ENCODE results near the gene TCFL5. TPM values are rescaled to one million over a fixed set of nuclear protein-coding genes. Genes with fewer than 3 reads are reported as not detected.

TCFL5 gene
- total and polyA plus RNA-seq, 2 donors (not counting 3 experiments of a cell fraction or from before 2014, with no cell fraction given), result 4.4 to 11.1 TPM

GRCh38 chr20:62891111-62891510, 29.5 kb upstream of the TCFL5 start:
- CTCF ChIA-PET, result interaction anchor here (0.9 to 1.8 kb wide), 2 partner anchors 16 to 47 kb away, joined by 3 to 9 read pairs; no protein-coding TSS in a partner anchor
- POLR2A ChIA-PET, result no interaction called here
- Histone ChIP-seq H3K36me3 (ENCODE audit: control insufficient read depth in 2 of 2, extremely low read depth in 1 of 2, insufficient read depth in 2 of 2, low read length in 2 of 2) (peaks cover 35 to 67% of the 10 kb centered on the region in 2 experiments), H4K20me1 (replicated peaks; ENCODE audit: control insufficient read depth, extremely low read depth, insufficient read depth, low read length) (no peaks in the 10 kb centered on the region), H3K27me3 (ENCODE audit: control insufficient read depth in 2 of 2, insufficient read depth in 2 of 2, low read length in 2 of 2) (no peaks in the 10 kb centered on the region), H3K4me3 (replicated peaks in 1 of 3; ENCODE audit: insufficient read depth in 1 of 3, low read depth in 1 of 3, low read length in 3 of 3) (no peak overlapping the region), H3K27ac (ENCODE audit: insufficient read depth, low read depth, low read length) (no peak overlapping the region), H3K79me2 (ENCODE audit: control insufficient read depth, insufficient read depth, low read length) (no peaks in the 10 kb centered on the region), H3K4me2 (ENCODE audit: insufficient read depth, low read length) (no peak overlapping the region), H3K9ac (replicated peaks; ENCODE audit: extremely low read depth, insufficient read depth, low read length) (no peak overlapping the region), H3K9me1 (replicated peaks; ENCODE audit: control insufficient read depth, extremely low read depth, insufficient read depth, low read length) (no peaks in the 10 kb centered on the region), H3K9me3 (replicated peaks; ENCODE audit: control insufficient read depth, insufficient read depth, low read length) (no peaks in the 10 kb centered on the region), H2AFZ (ENCODE audit: low read depth, low read length) (no peak overlapping the region), H3K4me1 (ENCODE audit: control insufficient read depth, extremely low read depth, insufficient read depth, low read length) (no peaks in the 10 kb centered on the region)
- TF ChIP-seq FOS (IDR thresholded peaks at IDR 0.05; ENCODE audit: borderline replicate concordance, insufficient read depth, low read length) (no peak), GATA2 (IDR thresholded peaks at IDR 0.05; ENCODE audit: insufficient read depth, insufficient read length, low read depth, low read length) (no peak), JUN (IDR thresholded peaks at IDR 0.05; ENCODE audit: borderline replicate concordance, insufficient read depth, insufficient read length, low read depth) (no peak), MYC (IDR thresholded peaks at IDR 0.05; ENCODE audit: low read depth, low read length) (no peak), POLR2AphosphoS5 (IDR thresholded peaks at IDR 0.05; ENCODE audit: insufficient read depth, low read depth, low read length) (no peak), POLR2A (IDR thresholded peaks at IDR 0.05; ENCODE audit: low read depth, low read length) (no peak), EZH2 (IDR thresholded peaks at IDR 0.05; ENCODE audit: borderline replicate concordance, low read depth, low read length, severe bottlenecking) (no peak), CTCF (IDR thresholded peaks at IDR 0.05; ENCODE audit: extremely low read depth in 1 of 2, insufficient read depth in 1 of 2, low read depth in 1 of 2, low read length in 2 of 2) (no peak)
- TF ChIP-seq, protein P1, sequence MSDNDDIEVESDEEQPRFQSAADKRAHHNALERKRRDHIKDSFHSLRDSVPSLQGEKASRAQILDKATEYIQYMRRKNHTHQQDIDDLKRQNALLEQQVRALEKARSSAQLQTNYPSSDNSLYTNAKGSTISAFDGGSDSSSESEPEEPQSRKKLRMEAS (IDR thresholded peaks at IDR 0.05; ENCODE audit: insufficient read depth, insufficient read length), result no peak
- FAIRE-seq, result no peak
- DNase-seq (ENCODE audit: low read depth, low spot score), result no peak
- BruUV-seq (replicated peaks), result no TSS peak
- dilution Hi-C loops (cut with MboI; ENCODE audit: extremely low pct_ligation_motif_present, low sequenced_read_pairs) (no loop called here), intact Hi-C loops (cut with micrococcal nuclease) (no loop called here)

All from endothelial cell of umbilical vein (primary cell).